Karpas-422 (cell line): ENCODE measurements around the gene DLL3. TPM values are rescaled to one million over a fixed set of nuclear protein-coding genes. Genes with fewer than 3 reads are reported as not detected.
A peak's percentile ranks its signal among the peaks of the same experiment; 100 is the strongest.

ENCODE experiments used
- DNase-seq: peaks from one replicate; pipeline ENCODE4 v3.0.0-alpha.2; 2015
- H2AFZ ChIP-seq: fragments of 200-600 bp; sonication (generic); 2 replicates; pipeline ENCODE4 v1.6.1; 2014; ENCODE audit warnings: antibody characterized with exemption, low read length, mixed read lengths
- H3K27ac ChIP-seq: fragments of 200-600 bp; sonication (generic); 2 replicates; pipeline ENCODE4 v1.5.1; 2014; ENCODE audit warnings: mild to moderate bottlenecking, low read length, moderate library complexity
- H3K27me3 ChIP-seq: fragments of 200-600 bp; sonication (generic); 2 replicates; pipeline ENCODE4 v1.6.1; 2014; ENCODE audit warnings: low read length, mixed read lengths
- H3K36me3 ChIP-seq: fragments of 200-600 bp; sonication (generic); 2 replicates; pipeline ENCODE4 v1.6.1; 2014; ENCODE audit warnings: low read length, mixed read lengths; ENCODE audit not compliant: insufficient read depth
- H3K4me1 ChIP-seq: fragments of 200-600 bp; sonication (generic); 2 replicates; pipeline ENCODE4 v1.6.1; 2014; ENCODE audit warnings: mild to moderate bottlenecking, low read length, mixed read lengths
- H3K4me2 ChIP-seq: fragments of 200-600 bp; sonication (generic); 2 replicates; pipeline ENCODE4 v1.6.1; 2014; ENCODE audit warnings: low read length, low read depth, mild to moderate bottlenecking; ENCODE audit not compliant: poor library complexity, severe bottlenecking
- H3K4me3 ChIP-seq: fragments of 200-600 bp; sonication (generic); 2 replicates; pipeline ENCODE4 v1.5.1; 2014; ENCODE audit warnings: mild to moderate bottlenecking, antibody characterized with exemption, low read length, mixed read lengths
- H3K79me2 ChIP-seq: fragments of 200-600 bp; sonication (generic); 2 replicates; pipeline ENCODE4 v1.6.1; 2014; ENCODE audit warnings: mild to moderate bottlenecking, low read length, mixed read lengths
- H3K9ac ChIP-seq: fragments of 200-600 bp; sonication (generic); 2 replicates; pipeline ENCODE4 v1.6.0; 2014; ENCODE audit warnings: low read length
- H3K9me2 ChIP-seq: fragments of 200-600 bp; sonication (generic), shearing (Covaris generic); replicated peaks from 2 replicates; pipeline ENCODE4 v1.6.0; 2014; ENCODE audit warnings: mild to moderate bottlenecking, low read length, moderate library complexity; ENCODE audit not compliant: insufficient read depth
- H3K9me3 ChIP-seq: fragments of 300-700, 200-600 bp; sonication (generic); 2 replicates; pipeline ENCODE4 v1.6.1; 2014; ENCODE audit warnings: low read length, mixed read lengths
- H4K20me1 ChIP-seq: fragments of 200-600 bp; sonication (generic); 2 replicates; pipeline ENCODE4 v1.6.1; 2014; ENCODE audit warnings: mild to moderate bottlenecking, antibody characterized with exemption, low read length, low read depth; ENCODE audit not compliant: insufficient read depth
- total RNA-seq: library from RNA; depleted of rRNA; stranded (reverse); fragments of >200 nt; shearing (Covaris generic); gene quantifications from 2 replicates; pipeline ENCODE4 v1.2.3, GENCODE V29; 2014; ENCODE audit warnings: low replicate concordance

DLL3 gene
- total RNA-seq, 1 experiment from 2014 or later: 2.6 TPM

DNA sequence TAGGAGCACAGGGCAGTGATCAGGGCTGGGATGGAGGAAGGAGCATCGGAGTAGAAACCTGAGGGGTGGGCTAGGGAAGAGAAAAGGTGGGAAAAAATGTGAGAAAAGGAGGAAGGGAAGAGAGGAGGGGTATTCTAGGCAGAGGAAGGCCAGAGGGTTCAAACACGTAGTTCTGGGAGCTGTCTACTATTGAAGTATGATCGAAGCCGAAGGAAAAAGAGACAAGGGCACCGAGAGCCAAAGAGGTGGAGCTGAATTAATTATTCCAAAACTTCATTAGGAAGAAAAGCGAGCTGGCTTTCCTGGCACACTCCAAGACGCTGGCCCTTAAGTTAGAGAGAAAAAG is 7.8 kb downstream of the DLL3 start:
- no peaks in the 10 kb centered on the region for H3K27me3 ChIP-seq
- no peak overlapping the region for H3K9ac ChIP-seq
- peaks cover 18% of the 10 kb centered on the region for H3K4me1 ChIP-seq
- H3K9me3 ChIP-seq: no peaks in the 10 kb centered on the region
- no peak overlapping the region for H2AFZ ChIP-seq
- H3K79me2 ChIP-seq: no peaks in the 10 kb centered on the region
- peak overlapping the region; percentile 87 for H3K4me2 ChIP-seq
- DNase-seq: no peak
- H3K27ac ChIP-seq: no peak overlapping the region
- no peaks in the 10 kb centered on the region for H4K20me1 ChIP-seq
- no peaks in the 10 kb centered on the region for H3K36me3 ChIP-seq
- no peaks in the 10 kb centered on the region for H3K9me2 ChIP-seq
- H3K4me3 ChIP-seq: peak overlapping the region; percentile 73; the same call in 1 of the 2 replicates

DNA sequence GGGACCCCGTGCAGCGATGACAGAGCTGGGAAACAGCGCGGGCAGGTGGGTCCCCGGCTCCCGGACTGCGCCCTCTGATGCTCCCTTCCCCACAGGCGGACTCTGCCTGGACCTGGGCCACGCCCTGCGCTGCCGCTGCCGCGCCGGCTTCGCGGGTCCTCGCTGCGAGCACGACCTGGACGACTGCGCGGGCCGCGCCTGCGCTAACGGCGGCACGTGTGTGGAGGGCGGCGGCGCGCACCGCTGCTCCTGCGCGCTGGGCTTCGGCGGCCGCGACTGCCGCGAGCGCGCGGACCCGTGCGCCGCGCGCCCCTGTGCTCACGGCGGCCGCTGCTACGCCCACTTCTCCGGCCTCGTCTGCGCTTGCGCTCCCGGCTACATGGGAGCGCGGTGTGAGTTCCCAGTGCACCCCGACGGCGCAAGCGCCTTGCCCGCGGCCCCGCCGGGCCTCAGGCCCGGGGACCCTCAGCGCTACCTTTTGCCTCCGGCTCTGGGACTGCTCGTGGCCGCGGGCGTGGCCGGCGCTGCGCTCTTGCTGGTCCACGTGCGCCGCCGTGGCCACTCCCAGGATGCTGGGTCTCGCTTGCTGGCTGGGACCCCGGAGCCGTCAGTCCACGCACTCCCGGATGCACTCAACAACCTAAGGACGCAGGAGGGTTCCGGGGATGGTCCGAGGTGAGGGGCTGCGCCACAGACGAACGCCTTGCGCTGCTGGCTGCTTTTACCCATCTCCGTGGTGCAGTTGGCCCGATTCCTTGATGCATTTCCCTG is 8.4 kb downstream of the DLL3 start:
- Histone ChIP-seq H4K20me1 (no peaks in the 10 kb centered on the region), H3K9ac (peak overlapping the region; percentile 66), H3K4me3 (peak overlapping the region; percentile 73), H3K27me3 (no peaks in the 10 kb centered on the region), H3K79me2 (no peaks in the 10 kb centered on the region), H3K4me2 (peak overlapping the region; percentile 87), H3K27ac (no peak overlapping the region), H3K4me1 (peaks cover 18% of the 10 kb centered on the region), H3K9me3 (no peaks in the 10 kb centered on the region), H2AFZ (peak overlapping the region; percentile 83; the same call in 1 of the 2 replicates), H3K36me3 (no peaks in the 10 kb centered on the region), H3K9me2 (no peaks in the 10 kb centered on the region)
- DNase-seq: peak; percentile 83

DNA sequence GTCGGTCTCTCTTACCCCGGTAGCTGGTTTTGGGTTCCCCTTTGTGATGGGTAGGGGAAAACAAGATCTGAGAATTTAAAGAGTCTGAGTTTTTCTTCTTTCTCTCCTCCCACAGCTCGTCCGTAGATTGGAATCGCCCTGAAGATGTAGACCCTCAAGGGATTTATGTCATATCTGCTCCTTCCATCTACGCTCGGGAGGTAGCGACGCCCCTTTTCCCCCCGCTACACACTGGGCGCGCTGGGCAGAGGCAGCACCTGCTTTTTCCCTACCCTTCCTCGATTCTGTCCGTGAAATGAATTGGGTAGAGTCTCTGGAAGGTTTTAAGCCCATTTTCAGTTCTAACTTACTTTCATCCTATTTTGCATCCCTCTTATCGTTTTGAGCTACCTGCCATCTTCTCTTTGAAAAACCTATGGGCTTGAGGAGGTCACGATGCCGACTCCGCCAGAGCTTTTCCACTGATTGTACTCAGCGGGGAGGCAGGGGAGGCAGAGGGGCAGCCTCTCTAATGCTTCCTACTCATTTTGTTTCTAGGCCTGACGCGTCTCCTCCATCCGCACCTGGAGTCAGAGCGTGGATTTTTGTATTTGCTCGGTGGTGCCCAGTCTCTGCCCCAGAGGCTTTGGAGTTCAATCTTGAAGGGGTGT is 9.1 kb downstream of the DLL3 start:
- no peaks in the 10 kb centered on the region for H3K36me3 ChIP-seq
- no peaks in the 10 kb centered on the region for H4K20me1 ChIP-seq
- no peaks in the 10 kb centered on the region for H3K79me2 ChIP-seq
- DNase-seq: no peak
- H3K27me3 ChIP-seq: no peaks in the 10 kb centered on the region
- peaks cover 18% of the 10 kb centered on the region for H3K4me1 ChIP-seq
- H3K9me2 ChIP-seq: no peaks in the 10 kb centered on the region
- H3K9ac ChIP-seq: peak overlapping the region; percentile 66
- peak overlapping the region; percentile 73 for H3K4me3 ChIP-seq
- peak overlapping the region; percentile 83; the same call in 1 of the 2 replicates for H2AFZ ChIP-seq
- no peak overlapping the region for H3K27ac ChIP-seq
- no peaks in the 10 kb centered on the region for H3K9me3 ChIP-seq
- peak overlapping the region; percentile 87 for H3K4me2 ChIP-seq

DNA sequence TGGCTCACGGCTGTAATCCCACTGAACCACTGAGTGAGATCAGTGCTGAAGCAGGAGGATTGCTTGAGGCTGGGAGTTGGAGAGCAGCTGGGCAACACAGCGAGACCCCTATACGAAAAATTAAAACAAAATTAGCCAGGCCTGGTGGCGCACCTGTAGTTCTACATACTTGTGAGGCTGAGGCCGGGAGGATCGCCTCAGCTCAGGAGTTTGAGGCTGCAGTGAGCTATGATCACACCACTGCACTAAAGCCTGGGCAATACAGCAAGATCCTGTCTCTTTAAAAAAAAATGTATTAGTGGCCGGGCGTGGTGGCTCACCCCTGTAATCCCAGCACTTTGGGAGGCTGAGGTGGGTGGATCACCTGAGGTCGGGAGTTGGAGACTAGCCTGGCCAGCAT is 9.9 kb downstream of the DLL3 start:
- peaks cover 18% of the 10 kb centered on the region for H3K4me1 ChIP-seq
- H3K27me3 ChIP-seq: no peaks in the 10 kb centered on the region
- no peaks in the 10 kb centered on the region for H3K9me3 ChIP-seq
- H3K27ac ChIP-seq: no peak overlapping the region
- H3K4me3 ChIP-seq: no peak overlapping the region
- H3K4me2 ChIP-seq: no peak overlapping the region
- no peaks in the 10 kb centered on the region for H3K36me3 ChIP-seq
- H3K9me2 ChIP-seq: no peaks in the 10 kb centered on the region
- H2AFZ ChIP-seq: no peak overlapping the region
- H3K9ac ChIP-seq: no peak overlapping the region
- H3K79me2 ChIP-seq: no peaks in the 10 kb centered on the region
- no peak for DNase-seq
- no peaks in the 10 kb centered on the region for H4K20me1 ChIP-seq

DNA sequence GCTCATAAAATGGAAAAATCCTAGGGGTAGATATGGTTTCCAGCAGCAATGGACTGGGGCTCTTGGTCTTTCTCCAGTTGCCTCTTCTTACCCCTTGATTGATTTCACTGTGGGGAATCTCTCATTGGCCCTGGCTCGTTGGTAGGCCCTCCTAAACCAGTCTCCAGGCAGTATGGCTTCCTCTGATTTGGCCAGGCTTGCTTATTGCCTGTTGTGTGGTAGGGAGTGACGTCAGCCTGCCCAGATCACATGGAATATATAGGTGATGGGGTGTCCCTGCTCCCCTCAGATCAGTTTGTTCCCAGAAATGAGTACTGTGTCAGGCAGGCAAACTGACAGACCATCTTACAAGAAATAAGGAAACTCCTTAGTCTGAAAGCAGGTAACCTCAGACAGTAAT is 10.5 kb downstream of the DLL3 start:
- H3K4me1 ChIP-seq: peaks cover 18% of the 10 kb centered on the region
- no peak for DNase-seq
- no peaks in the 10 kb centered on the region for H3K9me2 ChIP-seq
- no peak overlapping the region for H3K9ac ChIP-seq
- no peak overlapping the region for H3K27ac ChIP-seq
- H3K4me3 ChIP-seq: no peak overlapping the region
- H3K4me2 ChIP-seq: no peak overlapping the region
- no peaks in the 10 kb centered on the region for H4K20me1 ChIP-seq
- no peaks in the 10 kb centered on the region for H3K79me2 ChIP-seq
- no peaks in the 10 kb centered on the region for H3K27me3 ChIP-seq
- no peak overlapping the region for H2AFZ ChIP-seq
- no peaks in the 10 kb centered on the region for H3K9me3 ChIP-seq
- no peaks in the 10 kb centered on the region for H3K36me3 ChIP-seq

DNA sequence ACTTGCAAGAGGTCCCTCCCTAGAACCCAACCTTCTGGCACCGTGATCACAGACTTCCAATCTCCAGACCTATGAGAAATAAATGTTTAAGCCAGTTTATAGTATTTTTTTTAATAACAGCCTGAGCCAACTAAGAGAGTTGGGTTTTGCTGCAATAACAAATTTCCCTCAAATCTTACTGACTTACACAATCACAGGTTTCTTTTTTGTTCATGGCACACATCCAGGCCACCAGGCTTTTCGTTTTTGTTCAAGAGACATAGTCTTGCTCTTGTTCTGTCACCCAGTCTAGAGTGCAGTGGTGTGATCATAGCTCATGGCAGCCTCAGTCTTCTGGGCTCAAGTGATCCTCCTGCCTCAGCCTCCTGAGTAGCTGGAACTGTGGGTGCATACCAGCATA is 14.2 kb downstream of the DLL3 start:
- no peak overlapping the region for H3K4me3 ChIP-seq
- DNase-seq: no peak
- no peaks in the 10 kb centered on the region for H3K27me3 ChIP-seq
- H3K4me1 ChIP-seq: peaks cover 2% of the 10 kb centered on the region
- no peaks in the 10 kb centered on the region for H3K79me2 ChIP-seq
- no peak overlapping the region for H3K27ac ChIP-seq
- no peaks in the 10 kb centered on the region for H4K20me1 ChIP-seq
- H2AFZ ChIP-seq: no peak overlapping the region
- no peaks in the 10 kb centered on the region for H3K9me3 ChIP-seq
- no peak overlapping the region for H3K9ac ChIP-seq
- no peak overlapping the region for H3K4me2 ChIP-seq
- no peaks in the 10 kb centered on the region for H3K9me2 ChIP-seq
- no peaks in the 10 kb centered on the region for H3K36me3 ChIP-seq

DNA sequence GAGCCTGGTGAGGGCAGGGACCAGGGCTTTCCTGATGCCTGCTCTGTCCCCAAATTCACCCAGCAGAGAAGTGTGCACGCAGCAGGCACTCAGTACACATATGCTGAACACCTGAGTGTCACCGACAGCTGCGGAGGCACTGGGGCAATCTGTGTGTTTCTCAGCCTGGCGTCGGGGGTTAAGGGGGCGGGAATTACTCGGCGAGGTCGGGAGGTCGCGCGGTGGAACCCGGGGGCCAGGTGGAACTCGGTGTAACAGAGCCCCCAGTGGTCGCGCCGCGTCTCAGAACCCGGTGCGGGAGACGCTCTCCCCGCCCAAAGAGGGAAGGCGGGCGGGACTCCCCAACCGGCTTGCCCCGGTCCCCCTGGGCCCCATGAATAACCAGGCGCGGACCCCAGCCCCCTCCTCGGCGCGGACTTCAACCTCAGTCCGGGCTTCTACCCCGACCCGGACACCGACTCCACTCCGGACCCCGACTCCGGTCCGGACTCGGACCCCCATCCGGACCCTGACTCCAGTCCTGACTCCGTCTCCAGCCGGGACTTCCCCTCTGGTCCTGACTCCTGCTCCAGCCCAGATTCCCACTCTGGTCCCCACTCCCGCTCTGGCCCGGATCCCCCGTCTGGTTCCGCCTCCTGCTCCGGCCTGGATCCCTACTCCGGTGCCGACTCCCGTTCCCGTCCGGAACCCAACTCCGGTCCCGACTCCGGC is 16.2 kb downstream of the DLL3 start, which contains the start of gene SELENOV:
Gene SELENOV (plus strand): TSS at position 300 of the 711 bp plus-strand sequence. CDS start 74 bp downstream, at position 374.
- H3K27ac ChIP-seq: no peak within 1 kb of the TSS
- no peak within 1 kb of the TSS for H3K9ac ChIP-seq
- H3K9me3 ChIP-seq: no peaks in the 10 kb centered on the region
- no peaks in the 10 kb centered on the region for H3K79me2 ChIP-seq
- H3K36me3 ChIP-seq: no peaks in the 10 kb centered on the region
- H3K4me3 ChIP-seq: no peak within 1 kb of the TSS
- no peak within 1 kb of the TSS for H2AFZ ChIP-seq
- H4K20me1 ChIP-seq: no peaks in the 10 kb centered on the region
- H3K4me1 ChIP-seq: no peaks in the 10 kb centered on the region
- no peaks in the 10 kb centered on the region for H3K27me3 ChIP-seq
- no peak for DNase-seq
- H3K9me2 ChIP-seq: no peaks in the 10 kb centered on the region
- H3K4me2 ChIP-seq: no peak within 1 kb of the TSS

DNA sequence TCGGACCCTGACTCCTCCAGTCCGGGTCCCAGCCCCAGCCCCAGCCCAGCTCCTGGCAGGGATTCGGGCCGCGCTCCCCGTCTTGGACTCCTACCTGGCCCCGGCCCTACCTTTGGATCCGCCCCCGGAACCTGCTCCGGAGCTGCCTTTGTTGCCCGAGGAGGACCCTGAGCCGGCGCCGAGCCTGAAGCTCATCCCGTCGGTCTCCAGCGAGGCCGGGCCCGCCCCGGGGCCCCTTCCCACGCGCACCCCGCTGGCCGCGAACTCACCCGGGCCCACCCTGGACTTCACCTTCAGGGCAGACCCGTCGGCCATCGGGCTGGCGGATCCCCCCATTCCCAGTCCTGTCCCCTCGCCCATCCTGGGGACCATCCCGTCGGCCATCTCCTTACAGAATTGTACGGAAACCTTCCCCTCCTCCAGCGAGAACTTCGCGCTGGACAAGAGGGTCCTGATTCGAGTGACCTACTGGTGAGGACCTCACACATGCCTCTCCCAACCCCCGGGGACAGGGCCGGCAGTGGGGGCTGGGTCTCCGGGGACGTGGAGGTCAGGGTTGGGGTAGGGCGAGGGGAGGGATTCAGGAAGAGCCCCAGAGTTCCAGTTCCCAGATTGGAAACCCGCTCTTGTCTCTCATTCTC is 16.9 kb downstream of the DLL3 start:
- Histone ChIP-seq H3K9me2 (no peaks in the 10 kb centered on the region), H3K36me3 (no peaks in the 10 kb centered on the region), H3K79me2 (no peaks in the 10 kb centered on the region), H3K27me3 (no peaks in the 10 kb centered on the region), H2AFZ (no peak overlapping the region), H3K27ac (no peak overlapping the region), H3K9me3 (no peaks in the 10 kb centered on the region), H3K4me2 (no peak overlapping the region), H4K20me1 (no peaks in the 10 kb centered on the region), H3K4me3 (no peak overlapping the region), H3K9ac (no peak overlapping the region), H3K4me1 (no peaks in the 10 kb centered on the region)
- DNase-seq: no peak
